Sigmoid colon (tissue), 4 donors: ENCODE data around the gene IGF2BP2.

Source experiments
- CTCF ChIP-seq, 4 experiments: fragments of 450-650 bp in 3 of 4; fragments of 200-600 bp in 1 of 4; IDR thresholded peaks; one replicate each; pipeline ENCODE4 v1.5.1; 2016 to 2019; ENCODE audit warnings: antibody characterized with exemption in 4 of 4, mild to moderate bottlenecking in 3 of 4, moderate library complexity in 2 of 4
- EP300 ChIP-seq, 4 donors: sonication (generic); formaldehyde crosslinking; IDR thresholded peaks; one replicate each; pipeline ENCODE4 v1.6.1; 2017; ENCODE audit warnings: antibody characterized with exemption in 4 of 4
- POLR2A ChIP-seq, 2 donors: fragments of 450-650 bp; IDR thresholded peaks; one replicate each; pipeline ENCODE4 v1.6.1; 2016; ENCODE audit warnings: antibody characterized with exemption in 2 of 2, mild to moderate bottlenecking in 2 of 2, moderate library complexity in 2 of 2
- POLR2AphosphoS5 ChIP-seq, 4 donors: sonication (generic); formaldehyde crosslinking; IDR thresholded peaks; one replicate each; pipeline ENCODE4 v1.6.1; 2017; ENCODE audit warnings: antibody characterized with exemption in 4 of 4

- no peak for TF ChIP-seq CTCF (IDR thresholded peaks at IDR 0.05)
- TF ChIP-seq POLR2AphosphoS5 (IDR thresholded peaks at IDR 0.05), result no peak
- no peak for TF ChIP-seq POLR2A (IDR thresholded peaks at IDR 0.05)
- no peak for TF ChIP-seq EP300 (IDR thresholded peaks at IDR 0.05)
These were observed 128.8 kb downstream of the IGF2BP2 start for GRCh38 chr3:185696039-185696438.
